HG03108 (cell line): Measurements from ENCODE around the gene PTAR1.

Experiments used
- ATAC-seq: cut with Tn5 transposase; IDR thresholded peaks from one replicate; pipeline ENCODE4 v1.9.1; 2021; ENCODE audit warnings: moderate library complexity; ENCODE audit not compliant: unreplicated experiment

The PTAR1 gene

GRCh38 chr9:69753830-69754229, 6.0 kb downstream of the PTAR1 start:
- no peak for ATAC-seq

- ATAC-seq: no peak
Measured at GRCh38 chr9:69750085-69750484, 9.7 kb downstream of the PTAR1 start.

GRCh38 chr9:69748304-69748703, 11.5 kb downstream of the PTAR1 start:
- ATAC-seq: no peak

- ATAC-seq: no peak
Measured at GRCh38 chr9:69746859-69747560, 12.8 kb downstream of the PTAR1 start.

- ATAC-seq: no peak
Measured at GRCh38 chr9:69745716-69746437, 13.9 kb downstream of the PTAR1 start.

- ATAC-seq: no peak
Measured at GRCh38 chr9:69744688-69745380, 15.0 kb downstream of the PTAR1 start.

- no peak for ATAC-seq
Measured at GRCh38 chr9:69743930-69744329, 15.9 kb downstream of the PTAR1 start.

GRCh38 chr9:69740872-69741505, 18.8 kb downstream of the PTAR1 start:
- no peak for ATAC-seq

- ATAC-seq: no peak
Measured at GRCh38 chr9:69731348-69731747, 28.5 kb downstream of the PTAR1 start.

- no peak for ATAC-seq
Measured at GRCh38 chr9:69719983-69720382, 39.8 kb downstream of the PTAR1 start.

GRCh38 chr9:69719367-69719766, 40.4 kb downstream of the PTAR1 start:
- ATAC-seq: no peak

GRCh38 chr9:69718218-69718617, 41.6 kb downstream of the PTAR1 start:
- no peak for ATAC-seq

- ATAC-seq: no peak
Measured at GRCh38 chr9:69715825-69716224, 44.0 kb downstream of the PTAR1 start.

- no peak for ATAC-seq
Measured at GRCh38 chr9:69715096-69715495, 44.7 kb downstream of the PTAR1 start.

- ATAC-seq: no peak
Measured at GRCh38 chr9:69697475-69697874, 62.3 kb downstream of the PTAR1 start.

GRCh38 chr9:69696802-69697201, 63.0 kb downstream of the PTAR1 start:
- ATAC-seq: no peak

- ATAC-seq: no peak
Measured at GRCh38 chr9:69689991-69690538, 69.7 kb downstream of the PTAR1 start.

GRCh38 chr9:69683927-69684326, 75.9 kb downstream of the PTAR1 start:
- no peak for ATAC-seq

- no peak for ATAC-seq
Measured at GRCh38 chr9:69678843-69679538, 80.8 kb downstream of the PTAR1 start.

GRCh38 chr9:69677931-69678330, 81.9 kb downstream of the PTAR1 start:
- ATAC-seq: no peak

GRCh38 chr9:69675563-69675962, 84.2 kb downstream of the PTAR1 start:
- no peak for ATAC-seq
